VCaP (cell line): ENCODE measurements around the gene MYOG.

Source experiments
- H3K27ac ChIP-seq: fragments of 450-650 bp; 2 replicates; pipeline ENCODE4 v1.5.1; 2017
- CTCF ChIP-seq: fragments of 450-650 bp; conservative IDR thresholded peaks from 2 replicates; pipeline ENCODE4 v1.5.1; 2017; ENCODE audit warnings: mild to moderate bottlenecking, moderate library complexity

MYOG gene

GRCh38 chr1:203072911-203073310 lies 12.9 kb downstream of the MYOG start:
- H3K27ac ChIP-seq = no peak overlapping the region
- TF ChIP-seq CTCF = no peak

- no peak overlapping the region for H3K27ac ChIP-seq
- no peak for TF ChIP-seq CTCF
These were observed 13.7 kb downstream of the MYOG start for GRCh38 chr1:203072002-203072602.

GRCh38 chr1:203069030-203069747 lies 16.6 kb downstream of the MYOG start:
- H3K27ac ChIP-seq = no peak overlapping the region; the same call in 1 of the 2 replicates
- TF ChIP-seq CTCF = no peak

- no peak for TF ChIP-seq CTCF
- H3K27ac ChIP-seq = no peak overlapping the region
These were observed 18.8 kb downstream of the MYOG start for GRCh38 chr1:203066965-203067364.

- TF ChIP-seq CTCF = no peak
- no peak overlapping the region for H3K27ac ChIP-seq
These were observed 19.8 kb downstream of the MYOG start for GRCh38 chr1:203065986-203066385.

- TF ChIP-seq CTCF = no peak
- no peak overlapping the region for H3K27ac ChIP-seq
These were observed 20.6 kb downstream of the MYOG start for GRCh38 chr1:203065191-203065590.

GRCh38 chr1:203063287-203063686 lies 22.5 kb downstream of the MYOG start:
- H3K27ac ChIP-seq = no peak overlapping the region
- TF ChIP-seq CTCF = no peak
